Liver (tissue), 9 donors: ENCODE measurements around the gene KDM7A. TPM values are rescaled to one million over a fixed set of nuclear protein-coding genes. Genes with fewer than 3 reads are reported as not detected.

Source experiments
- DNase-seq: peaks from one replicate; pipeline ENCODE4 v3.0.0-alpha.2; 2017; ENCODE audit warnings: low spot score
- H3K27ac ChIP-seq, 2 donors: one replicate each; pipeline ENCODE4 v1.7.0; 2013; ENCODE audit warnings: inconsistent platforms in 2 of 2, low read length in 2 of 2, control low read depth in 1 of 2, low read depth in 1 of 2, mild to moderate bottlenecking in 1 of 2
- H3K27me3 ChIP-seq, 4 donors: one replicate each; pipeline versions ENCODE4 v1.6.1 to v1.7.0; 2013; ENCODE audit warnings: low read length in 3 of 4, inconsistent platforms in 1 of 4, mild to moderate bottlenecking in 1 of 4, moderate library complexity in 1 of 4; ENCODE audit not compliant: control insufficient read depth in 4 of 4, insufficient read depth in 4 of 4
- H3K36me3 ChIP-seq, 4 donors: one replicate each; pipeline versions ENCODE4 v1.6.1 to v1.7.0; 2013; ENCODE audit warnings: low read length in 3 of 4, mild to moderate bottlenecking in 3 of 4, low read depth in 1 of 4, moderate library complexity in 1 of 4; ENCODE audit not compliant: control insufficient read depth in 4 of 4, insufficient read depth in 3 of 4
- H3K4me1 ChIP-seq, 4 donors: one replicate each; pipeline versions ENCODE4 v1.6.1 to v1.7.0; 2013; ENCODE audit warnings: low read length in 3 of 4, mild to moderate bottlenecking in 3 of 4, moderate library complexity in 1 of 4; ENCODE audit not compliant: control insufficient read depth in 4 of 4, insufficient read depth in 4 of 4
- H3K4me3 ChIP-seq, 3 donors: one replicate each; pipeline versions ENCODE4 v1.6.1 to v1.7.0; 2013; ENCODE audit warnings: low read length in 3 of 3, control low read depth in 1 of 3, low read depth in 1 of 3, mild to moderate bottlenecking in 1 of 3
- H3K9ac ChIP-seq, 2 donors: one replicate each; pipeline ENCODE4 v1.7.0; 2013; ENCODE audit warnings: low read length in 2 of 2, mild to moderate bottlenecking in 2 of 2, moderate library complexity in 2 of 2, control low read depth in 1 of 2, low read depth in 1 of 2
- H3K9me3 ChIP-seq, 4 donors: one replicate each; pipeline versions ENCODE4 v1.6.1 to v1.7.0; 2013; ENCODE audit warnings: low read length in 3 of 4; ENCODE audit not compliant: control insufficient read depth in 4 of 4
- EGR1 ChIP-seq, 2 donors: IDR thresholded peaks; 2 replicates each; pipeline ENCODE4 v1.6.1; 2016 to 2018; ENCODE audit warnings: antibody characterized with exemption in 2 of 2, low read depth in 2 of 2
- FOXA1 ChIP-seq: IDR thresholded peaks from 2 replicates; pipeline ENCODE4 v1.6.1; 2016; ENCODE audit warnings: antibody characterized with exemption
- FOXA2 ChIP-seq: IDR thresholded peaks from 2 replicates; pipeline ENCODE4 v1.6.1; 2016; ENCODE audit warnings: antibody characterized with exemption
- GABPA ChIP-seq, 2 donors: IDR thresholded peaks in 1 of 2; conservative IDR thresholded peaks in 1 of 2; 2 replicates each; pipeline ENCODE4 v1.6.1; 2016; ENCODE audit warnings: antibody characterized with exemption in 2 of 2, mild to moderate bottlenecking in 1 of 2, moderate library complexity in 1 of 2
- HNF4A ChIP-seq, 2 donors: conservative IDR thresholded peaks; 2 replicates each; pipeline ENCODE4 v1.6.1; 2016; ENCODE audit warnings: antibody characterized with exemption in 2 of 2, mild to moderate bottlenecking in 2 of 2
- HNF4G ChIP-seq: IDR thresholded peaks from 2 replicates; pipeline ENCODE4 v1.6.1; 2016; ENCODE audit warnings: antibody characterized with exemption
- NR2F2 ChIP-seq: IDR thresholded peaks from 2 replicates; pipeline ENCODE4 v1.6.1; 2016; ENCODE audit warnings: antibody characterized with exemption
- RAD21 ChIP-seq, 2 donors: IDR thresholded peaks; 2 replicates each; pipeline ENCODE4 v1.6.1; 2016; ENCODE audit warnings: antibody characterized with exemption in 2 of 2, mild to moderate bottlenecking in 2 of 2
- RXRA ChIP-seq, 2 donors: IDR thresholded peaks; 2 replicates each; pipeline ENCODE4 v1.6.1; 2017 to 2018; ENCODE audit warnings: antibody characterized with exemption in 2 of 2, mild to moderate bottlenecking in 1 of 2
- SP1 ChIP-seq: IDR thresholded peaks from 2 replicates; pipeline ENCODE4 v1.6.1; 2018; ENCODE audit warnings: antibody characterized with exemption, mild to moderate bottlenecking
- TAF1 ChIP-seq: conservative IDR thresholded peaks from 2 replicates; pipeline ENCODE4 v1.6.1; 2016; ENCODE audit warnings: antibody characterized with exemption, mild to moderate bottlenecking
- YY1 ChIP-seq: IDR thresholded peaks from 2 replicates; pipeline ENCODE4 v1.6.1; 2016; ENCODE audit warnings: antibody characterized with exemption, mild to moderate bottlenecking
- WGBS: extraction: QIAGEN DNeasy Blood & Tissue Kit; methylation state at CpG from one replicate; pipeline ENCODE4 v1.1.7; 2013; 5-methylcytosine and 5-hydroxymethylcytosine counted together
- polyA plus RNA-seq, 2 donors: library from polyadenylated mRNA; stranded (reverse) in 1 of 2; unstranded in 1 of 2; fragments of 200-250 nt in 1 of 2; fragments of >200 nt in 1 of 2; fragmentation: Nextera tagmentation in 1 of 2; extraction: Ambion mirVana in 1 of 2; gene quantifications; one replicate each; pipeline versions ENCODE4 v1.2.1 to v1.2.3, GENCODE V29; 2013 to 2015
- total RNA-seq, 2 donors: library from RNA; depleted of rRNA; stranded (reverse); fragments of >200 nt; gene quantifications; one replicate each; pipeline ENCODE4 v1.2.3, GENCODE V29; 2014
- TF ChIP-seq, protein P1 (sequence below): IDR thresholded peaks from 2 replicates; pipeline ENCODE4 v1.6.1; 2016; ENCODE audit warnings: antibody characterized with exemption
- TF ChIP-seq, protein P2 (sequence below): IDR thresholded peaks from 2 replicates; pipeline ENCODE4 v1.6.1; 2016; ENCODE audit warnings: antibody characterized with exemption, mild to moderate bottlenecking
- TF ChIP-seq, protein P3 (sequence below): fragments of 150-350 bp; IDR thresholded peaks from 2 replicates; pipeline ENCODE4 v1.5.1; 2017; ENCODE audit warnings: improper control_type of control experiment, low read depth, low read length; ENCODE audit not compliant: missing input control
- TF ChIP-seq, protein P4 (sequence below): IDR thresholded peaks from 2 replicates; pipeline ENCODE4 v1.6.1; 2016; ENCODE audit warnings: antibody characterized with exemption
- donor health status: healthy.
- donor health status: healthy.
- donor health status: healthy.
- donor health status: healthy.
- donor health status: healthy.

KDM7A gene
- total and polyA plus RNA-seq, 4 donors = 1.9 to 27.5 (median 9.9) TPM

DNA sequence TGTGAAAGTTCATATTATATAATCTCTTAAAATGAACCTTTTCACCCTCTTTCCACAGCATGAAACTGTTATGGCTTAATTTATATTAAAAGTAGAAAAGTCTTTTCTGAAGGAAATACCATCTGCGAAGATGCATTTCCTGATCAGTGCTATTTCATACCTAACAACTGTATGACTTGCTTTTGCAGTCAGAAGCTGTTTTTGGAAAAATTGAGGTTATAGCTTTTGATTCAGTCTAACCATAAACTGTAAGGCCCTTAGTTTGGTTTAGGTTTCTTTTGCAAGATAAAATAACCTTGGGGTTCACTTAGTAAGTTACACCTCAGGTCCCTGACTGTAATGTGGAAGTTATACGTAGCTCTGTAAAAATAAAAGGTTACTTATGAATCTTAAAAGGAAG is 91.3 kb downstream of the KDM7A start:
- H3K36me3 ChIP-seq = peaks cover 2 to 5% (median 3%) of the 10 kb centered on the region in 4 donors
- H3K27ac ChIP-seq = no peak overlapping the region
- TF ChIP-seq EGR1 (IDR thresholded peaks at IDR 0.05; ENCODE audit: low read depth in 2 of 2) (no peak), HNF4G (no peak), HNF4A (conservative IDR thresholded peaks at IDR 0.05) (no peak), GABPA (IDR thresholded peaks at IDR 0.05 in 1 of 2, conservative IDR thresholded peaks at IDR 0.05 in 1 of 2) (no peak), RAD21 (IDR thresholded peaks at IDR 0.05) (no peak), FOXA2 (no peak), RXRA (IDR thresholded peaks at IDR 0.05) (no peak)
- TF ChIP-seq, protein P1, sequence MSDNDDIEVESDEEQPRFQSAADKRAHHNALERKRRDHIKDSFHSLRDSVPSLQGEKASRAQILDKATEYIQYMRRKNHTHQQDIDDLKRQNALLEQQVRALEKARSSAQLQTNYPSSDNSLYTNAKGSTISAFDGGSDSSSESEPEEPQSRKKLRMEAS = no peak
- TF ChIP-seq, protein P2, sequence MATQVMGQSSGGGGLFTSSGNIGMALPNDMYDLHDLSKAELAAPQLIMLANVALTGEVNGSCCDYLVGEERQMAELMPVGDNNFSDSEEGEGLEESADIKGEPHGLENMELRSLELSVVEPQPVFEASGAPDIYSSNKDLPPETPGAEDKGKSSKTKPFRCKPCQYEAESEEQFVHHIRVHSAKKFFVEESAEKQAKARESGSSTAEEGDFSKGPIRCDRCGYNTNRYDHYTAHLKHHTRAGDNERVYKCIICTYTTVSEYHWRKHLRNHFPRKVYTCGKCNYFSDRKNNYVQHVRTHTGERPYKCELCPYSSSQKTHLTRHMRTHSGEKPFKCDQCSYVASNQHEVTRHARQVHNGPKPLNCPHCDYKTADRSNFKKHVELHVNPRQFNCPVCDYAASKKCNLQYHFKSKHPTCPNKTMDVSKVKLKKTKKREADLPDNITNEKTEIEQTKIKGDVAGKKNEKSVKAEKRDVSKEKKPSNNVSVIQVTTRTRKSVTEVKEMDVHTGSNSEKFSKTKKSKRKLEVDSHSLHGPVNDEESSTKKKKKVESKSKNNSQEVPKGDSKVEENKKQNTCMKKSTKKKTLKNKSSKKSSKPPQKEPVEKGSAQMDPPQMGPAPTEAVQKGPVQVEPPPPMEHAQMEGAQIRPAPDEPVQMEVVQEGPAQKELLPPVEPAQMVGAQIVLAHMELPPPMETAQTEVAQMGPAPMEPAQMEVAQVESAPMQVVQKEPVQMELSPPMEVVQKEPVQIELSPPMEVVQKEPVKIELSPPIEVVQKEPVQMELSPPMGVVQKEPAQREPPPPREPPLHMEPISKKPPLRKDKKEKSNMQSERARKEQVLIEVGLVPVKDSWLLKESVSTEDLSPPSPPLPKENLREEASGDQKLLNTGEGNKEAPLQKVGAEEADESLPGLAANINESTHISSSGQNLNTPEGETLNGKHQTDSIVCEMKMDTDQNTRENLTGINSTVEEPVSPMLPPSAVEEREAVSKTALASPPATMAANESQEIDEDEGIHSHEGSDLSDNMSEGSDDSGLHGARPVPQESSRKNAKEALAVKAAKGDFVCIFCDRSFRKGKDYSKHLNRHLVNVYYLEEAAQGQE = no peak
- TF ChIP-seq, protein P3, sequence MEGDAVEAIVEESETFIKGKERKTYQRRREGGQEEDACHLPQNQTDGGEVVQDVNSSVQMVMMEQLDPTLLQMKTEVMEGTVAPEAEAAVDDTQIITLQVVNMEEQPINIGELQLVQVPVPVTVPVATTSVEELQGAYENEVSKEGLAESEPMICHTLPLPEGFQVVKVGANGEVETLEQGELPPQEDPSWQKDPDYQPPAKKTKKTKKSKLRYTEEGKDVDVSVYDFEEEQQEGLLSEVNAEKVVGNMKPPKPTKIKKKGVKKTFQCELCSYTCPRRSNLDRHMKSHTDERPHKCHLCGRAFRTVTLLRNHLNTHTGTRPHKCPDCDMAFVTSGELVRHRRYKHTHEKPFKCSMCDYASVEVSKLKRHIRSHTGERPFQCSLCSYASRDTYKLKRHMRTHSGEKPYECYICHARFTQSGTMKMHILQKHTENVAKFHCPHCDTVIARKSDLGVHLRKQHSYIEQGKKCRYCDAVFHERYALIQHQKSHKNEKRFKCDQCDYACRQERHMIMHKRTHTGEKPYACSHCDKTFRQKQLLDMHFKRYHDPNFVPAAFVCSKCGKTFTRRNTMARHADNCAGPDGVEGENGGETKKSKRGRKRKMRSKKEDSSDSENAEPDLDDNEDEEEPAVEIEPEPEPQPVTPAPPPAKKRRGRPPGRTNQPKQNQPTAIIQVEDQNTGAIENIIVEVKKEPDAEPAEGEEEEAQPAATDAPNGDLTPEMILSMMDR = no peak
- H3K9me3 ChIP-seq = no peaks in the 10 kb centered on the region
- H3K4me1 ChIP-seq = no peaks in the 10 kb centered on the region
- no peaks in the 10 kb centered on the region for H3K27me3 ChIP-seq
- no peak overlapping the region for H3K4me3 ChIP-seq
- H3K9ac ChIP-seq = no peak overlapping the region
- no peak for DNase-seq
- 89% methylated on average over 2 of the region's 2 CpGs for WGBS

DNA sequence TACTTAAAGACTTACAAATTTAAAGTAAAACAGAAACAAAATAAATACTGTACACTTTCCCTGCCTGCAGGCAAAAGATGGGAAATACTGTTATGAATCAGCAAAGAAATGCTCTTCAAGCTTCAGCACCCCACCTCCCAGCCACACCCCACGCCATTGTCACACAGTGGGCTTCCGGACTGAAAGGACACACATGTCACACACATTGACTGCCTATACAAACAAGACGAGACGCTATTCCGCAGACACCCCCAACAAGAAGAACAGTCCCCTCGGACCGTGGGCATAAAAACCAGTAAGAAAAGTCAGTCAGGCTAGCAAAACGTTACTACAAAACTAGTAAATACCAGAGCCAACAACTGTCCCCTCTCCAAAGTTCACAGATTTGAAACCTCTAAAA is 91.8 kb downstream of the KDM7A start:
- Histone ChIP-seq H3K27ac (no peak overlapping the region), H3K36me3 (peaks cover 0 to 2% (median 2%) of the 10 kb centered on the region in 4 donors), H3K4me3 (no peak overlapping the region), H3K9me3 (no peaks in the 10 kb centered on the region), H3K9ac (no peak overlapping the region), H3K4me1 (no peaks in the 10 kb centered on the region), H3K27me3 (no peaks in the 10 kb centered on the region)
- TF ChIP-seq RXRA (IDR thresholded peaks at IDR 0.05) (no peak), GABPA (IDR thresholded peaks at IDR 0.05 in 1 of 2, conservative IDR thresholded peaks at IDR 0.05 in 1 of 2) (no peak), EGR1 (IDR thresholded peaks at IDR 0.05; ENCODE audit: low read depth in 2 of 2) (no peak), SP1 (no peak), FOXA2 (no peak), FOXA1 (no peak)
- no peak for DNase-seq
- WGBS = 87% methylated on average over 8 of the region's 8 CpGs

DNA sequence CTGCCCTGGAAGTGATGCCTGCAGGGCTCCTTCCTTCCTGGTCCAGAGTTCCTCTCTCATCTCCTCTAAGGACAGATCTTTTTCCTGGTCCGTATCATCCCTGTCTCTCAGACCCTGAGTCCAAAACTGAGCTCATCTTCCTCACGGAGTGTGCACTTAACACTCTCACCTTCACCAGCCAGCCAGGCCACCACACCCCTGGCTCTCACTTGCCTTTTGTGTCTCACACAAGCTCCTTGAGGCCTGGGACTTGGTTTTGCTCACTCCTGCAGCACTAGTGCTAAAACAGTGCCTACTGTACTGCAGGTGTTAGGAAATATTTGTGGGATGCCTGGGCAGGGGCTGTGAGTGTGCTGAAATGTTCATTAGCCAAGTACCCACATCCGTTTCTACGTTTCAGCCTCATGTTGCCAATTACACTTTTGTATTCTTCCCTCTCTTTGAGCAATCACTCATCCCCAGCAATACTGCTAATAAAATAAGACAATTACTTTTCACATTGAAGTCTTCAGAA is 92.6 kb downstream of the KDM7A start:
- H3K4me1 ChIP-seq = no peaks in the 10 kb centered on the region
- H3K4me3 ChIP-seq = no peak overlapping the region
- no peak for DNase-seq
- no peak overlapping the region for H3K27ac ChIP-seq
- no peaks in the 10 kb centered on the region for H3K9me3 ChIP-seq
- TF ChIP-seq RAD21 (IDR thresholded peaks at IDR 0.05) (no peak), TAF1 (no peak), EGR1 (IDR thresholded peaks at IDR 0.05; ENCODE audit: low read depth in 2 of 2) (no peak), HNF4A (conservative IDR thresholded peaks at IDR 0.05) (no peak), FOXA1 (no peak), NR2F2 (no peak), YY1 (no peak)
- TF ChIP-seq, protein P4, sequence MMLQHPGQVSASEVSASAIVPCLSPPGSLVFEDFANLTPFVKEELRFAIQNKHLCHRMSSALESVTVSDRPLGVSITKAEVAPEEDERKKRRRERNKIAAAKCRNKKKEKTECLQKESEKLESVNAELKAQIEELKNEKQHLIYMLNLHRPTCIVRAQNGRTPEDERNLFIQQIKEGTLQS = no peak
- TF ChIP-seq, protein P1 = no peak
- peaks cover 0 to 2% (median 0%) of the 10 kb centered on the region in 4 donors for H3K36me3 ChIP-seq
- WGBS = 93% methylated on average over 4 of the region's 4 CpGs
- no peaks in the 10 kb centered on the region for H3K27me3 ChIP-seq
- no peak overlapping the region for H3K9ac ChIP-seq
